ENCODE results near the gene PNMA6F.
"Not testable (repeated sequence)": the region's sequence is repeated elsewhere in the genome, so short reads cannot be mapped to it uniquely, and the experiment has no call there.

The PNMA6F gene

GRCh38 chrX:153334654-153335295 is 13.2 kb upstream of the PNMA6F start:
- no peak for DNase-seq

DNA sequence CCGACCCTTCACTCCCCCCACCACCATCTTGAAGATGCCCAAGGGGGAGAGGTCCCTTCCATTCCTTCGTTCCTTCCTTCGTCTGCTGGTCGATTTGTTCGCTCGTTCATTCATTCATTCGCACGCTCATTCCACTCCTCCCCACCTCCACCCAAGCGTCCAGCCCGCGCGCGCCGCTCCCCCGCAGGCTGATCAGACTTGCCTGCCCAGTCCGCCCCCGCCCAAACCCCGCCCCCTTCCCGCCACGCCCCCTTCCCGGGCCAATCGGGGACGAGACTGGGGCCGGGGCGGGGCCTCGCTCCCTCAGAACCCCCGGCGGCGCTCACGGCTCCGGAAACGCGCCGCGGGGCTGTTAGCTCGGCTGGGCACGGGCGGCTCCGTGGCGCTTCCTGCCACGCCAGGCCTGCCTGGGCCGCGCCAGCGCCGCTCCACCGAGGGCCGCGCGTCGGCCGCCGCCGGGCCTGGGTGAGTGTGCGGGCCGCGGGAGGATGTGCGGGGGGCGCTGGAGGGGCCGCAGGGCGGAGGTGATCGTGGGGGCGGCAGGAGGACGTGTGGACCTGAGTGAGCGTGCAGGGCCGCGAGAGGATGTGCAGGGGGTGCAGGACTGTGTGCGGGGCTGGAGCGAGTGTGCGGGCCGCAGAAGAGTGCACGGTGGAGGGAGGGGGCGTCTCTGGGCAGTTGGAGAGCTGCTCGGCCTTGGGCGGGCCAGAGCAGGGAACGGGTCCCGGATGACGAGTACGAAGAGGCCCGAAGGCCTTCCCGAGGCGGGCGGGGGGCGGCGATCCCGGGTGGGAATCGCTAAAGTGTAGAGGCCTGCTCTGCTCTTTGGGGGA is 12.5 kb upstream of the PNMA6F start, which contains the start of gene ZNF275:
Gene ZNF275, plus strand, starts transcription at position 333 of the 833 bp plus-strand sequence. CDS start 2,527 bp downstream, outside the sequence.
- peak; percentile 74 for DNase-seq

- DNase-seq = no peak
These were observed 11.7 kb upstream of the PNMA6F start for GRCh38 chrX:153333266-153333665.

GRCh38 chrX:153327561-153327960 is 6.0 kb upstream of the PNMA6F start:
- DNase-seq = no peak

- no peak for DNase-seq
These were observed 897 bp downstream of the PNMA6F start for GRCh38 chrX:153320555-153321184.

DNA sequence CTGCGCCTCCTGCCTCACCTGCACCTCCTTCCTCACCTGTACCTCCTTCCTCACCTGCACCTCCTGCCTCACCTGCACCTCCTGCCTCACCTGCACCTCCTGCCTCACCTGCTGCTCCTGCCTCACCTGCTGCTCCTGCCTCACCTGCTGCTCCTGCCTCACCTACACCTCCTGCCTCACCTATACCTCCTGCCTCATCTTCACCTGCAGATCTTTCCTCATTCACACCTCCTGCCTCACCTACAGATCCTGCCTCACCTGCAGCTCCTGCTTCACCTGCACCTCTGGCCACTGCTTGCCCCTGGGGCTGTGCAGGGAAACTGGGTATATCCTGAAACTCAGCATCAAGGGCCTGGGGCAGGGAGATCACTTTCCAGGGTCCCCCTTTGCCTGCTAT is 1.5 kb downstream of the PNMA6F start:
- not testable (repeated sequence) for DNase-seq

DNA sequence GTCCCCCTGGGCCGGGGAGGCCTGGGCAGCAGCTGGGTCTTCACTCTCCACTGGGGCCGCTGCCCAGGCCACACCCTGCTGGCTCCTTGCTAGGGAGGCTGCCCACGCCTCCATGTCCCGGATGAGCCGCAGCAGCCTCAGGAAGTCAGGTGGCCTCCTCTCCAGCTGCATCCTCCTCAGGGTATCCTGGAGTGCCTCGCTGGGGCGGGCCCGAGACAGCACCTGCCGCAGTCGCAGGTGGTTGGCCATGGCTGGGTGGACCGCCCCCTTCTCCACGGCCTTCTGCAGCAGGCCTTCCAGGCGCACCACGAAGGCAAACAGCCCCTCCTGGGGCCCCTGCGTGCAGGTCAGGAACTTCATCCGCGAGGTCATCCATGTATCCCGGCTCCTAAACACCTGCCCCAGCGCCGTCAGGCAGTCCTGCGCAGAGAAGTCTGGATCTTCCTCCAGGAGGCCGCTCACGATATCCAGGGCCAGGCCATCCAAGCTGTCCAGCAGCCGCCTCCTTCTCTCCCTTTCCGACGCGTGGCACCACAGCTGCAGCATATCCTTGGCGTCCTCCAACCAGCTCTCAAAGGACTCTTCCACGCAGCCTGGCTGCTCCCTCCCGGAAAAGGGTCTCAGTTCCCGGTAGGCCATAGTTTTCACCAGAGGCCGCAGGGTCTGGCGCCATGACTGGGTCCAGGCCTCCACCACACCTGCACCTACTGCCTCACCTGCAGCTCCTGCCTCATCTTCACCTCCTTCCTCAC is 2.1 kb downstream of the PNMA6F start:
- DNase-seq = no peak

DNA sequence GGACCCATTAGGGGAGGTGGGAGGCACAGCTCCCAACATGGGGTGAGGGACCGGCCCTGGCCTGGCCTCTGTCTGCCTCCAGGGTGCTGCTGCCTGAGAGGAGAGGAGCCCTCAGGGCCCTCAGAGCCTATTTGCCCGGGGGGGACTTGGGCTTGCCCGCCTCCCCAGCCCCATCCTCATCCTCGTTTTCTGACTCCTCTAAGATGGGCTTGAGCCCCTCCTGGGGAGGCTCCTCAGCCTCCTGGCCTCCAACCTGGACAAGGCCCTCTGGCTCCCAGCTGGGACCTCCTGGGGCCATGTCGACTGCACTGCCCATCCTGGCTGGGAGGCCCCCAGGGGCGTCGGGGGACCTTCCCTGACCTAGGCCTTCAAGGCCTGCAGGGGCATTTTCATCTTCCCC is 2.8 kb downstream of the PNMA6F start:
- no peak for DNase-seq

DNA sequence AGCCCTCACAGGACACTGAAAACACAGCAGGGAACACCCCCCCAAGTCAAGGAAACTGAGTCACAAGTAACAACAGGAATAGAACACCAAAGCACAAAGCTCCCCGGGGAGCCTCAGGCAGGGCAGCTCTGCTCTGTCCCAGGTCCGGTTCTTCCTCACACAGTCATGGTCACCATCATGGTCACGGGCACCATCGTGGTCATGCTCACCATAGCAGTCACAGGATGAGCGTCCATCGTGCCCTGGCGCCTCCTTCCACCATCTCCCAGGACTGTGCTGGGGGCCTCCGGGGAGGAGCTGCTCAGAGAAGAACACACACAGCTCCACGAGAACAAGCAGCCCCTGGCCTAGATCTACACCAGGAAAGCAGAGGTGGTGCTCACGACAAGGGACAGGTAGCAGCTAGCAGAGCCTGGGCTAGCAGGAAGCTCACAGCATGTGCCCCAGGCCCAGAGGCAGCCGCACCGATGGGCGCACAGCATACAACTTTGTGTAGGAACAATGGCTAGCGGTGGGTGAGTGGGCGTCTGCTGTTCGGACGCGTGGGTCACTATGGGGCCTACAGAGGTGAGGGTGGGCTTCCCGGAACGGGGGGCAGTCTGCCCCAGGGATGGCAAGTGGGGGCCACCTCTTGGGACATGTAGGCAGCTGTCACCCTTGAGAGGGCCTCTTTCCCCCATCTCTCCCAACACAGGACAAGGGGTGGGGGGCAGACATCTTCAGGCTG is 3.4 kb downstream of the PNMA6F start:
- DNase-seq = no peak

DNA sequence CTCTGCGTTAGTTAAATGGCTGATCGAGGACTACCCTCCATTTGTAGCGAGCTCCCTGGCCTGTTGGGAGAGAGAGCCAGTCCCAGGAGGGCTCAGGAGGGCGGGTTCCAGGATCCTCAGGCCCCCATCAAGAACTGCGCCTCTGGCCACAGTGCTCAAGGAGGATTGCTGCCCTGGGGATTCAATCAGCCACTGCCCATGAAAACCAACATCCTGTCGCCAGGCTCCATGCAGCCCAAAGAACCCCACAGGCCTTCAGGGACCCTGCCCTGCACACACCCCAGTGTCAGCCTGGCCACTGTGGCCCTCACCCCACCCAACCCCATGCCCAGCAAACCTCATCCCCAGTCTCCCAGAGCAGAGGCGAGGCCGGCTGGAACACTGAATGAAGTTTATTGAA is 4.3 kb downstream of the PNMA6F start:
- no peak for DNase-seq

DNA sequence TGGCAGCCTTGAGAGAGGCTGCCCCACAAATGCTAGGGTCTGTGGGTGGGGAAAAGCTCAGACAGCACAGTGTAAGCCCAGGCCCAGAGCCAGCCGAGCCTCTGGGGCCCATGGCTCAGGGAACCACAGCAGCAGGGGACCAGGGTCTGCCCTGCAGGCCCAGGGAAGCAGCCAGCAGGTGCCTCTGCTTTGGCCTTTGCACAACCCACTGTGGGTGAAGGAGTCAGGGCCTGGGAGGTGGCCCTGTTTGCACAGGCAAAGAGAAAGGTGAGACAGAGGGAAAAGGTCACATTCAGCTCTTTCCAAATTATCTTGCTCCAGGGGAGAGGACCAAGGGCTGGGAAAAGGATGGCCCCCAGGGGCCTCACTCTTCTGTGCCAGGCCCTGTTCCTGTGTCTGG is 8.7 kb downstream of the PNMA6F start:
- no peak for DNase-seq

DNA sequence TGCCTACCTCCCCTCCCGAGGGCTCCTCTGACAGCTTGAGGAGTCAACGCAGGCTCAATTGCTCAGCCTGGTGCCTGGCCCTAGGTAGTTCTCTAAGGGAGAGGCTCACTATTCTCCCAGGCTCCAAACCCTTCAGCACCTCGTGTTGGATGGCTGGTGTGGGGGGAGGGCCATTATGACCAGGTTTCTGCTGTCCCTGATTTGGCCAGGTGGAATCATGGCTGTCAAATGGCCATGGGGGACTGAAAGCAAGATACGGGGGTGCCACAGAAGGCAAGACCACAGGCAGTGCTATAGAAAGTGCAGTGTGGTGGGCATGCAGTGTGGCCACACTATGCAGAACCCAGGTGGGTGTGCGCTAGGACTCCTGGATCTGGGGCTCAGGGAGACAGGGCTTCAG is 9.5 kb downstream of the PNMA6F start:
- no peak for DNase-seq

DNA sequence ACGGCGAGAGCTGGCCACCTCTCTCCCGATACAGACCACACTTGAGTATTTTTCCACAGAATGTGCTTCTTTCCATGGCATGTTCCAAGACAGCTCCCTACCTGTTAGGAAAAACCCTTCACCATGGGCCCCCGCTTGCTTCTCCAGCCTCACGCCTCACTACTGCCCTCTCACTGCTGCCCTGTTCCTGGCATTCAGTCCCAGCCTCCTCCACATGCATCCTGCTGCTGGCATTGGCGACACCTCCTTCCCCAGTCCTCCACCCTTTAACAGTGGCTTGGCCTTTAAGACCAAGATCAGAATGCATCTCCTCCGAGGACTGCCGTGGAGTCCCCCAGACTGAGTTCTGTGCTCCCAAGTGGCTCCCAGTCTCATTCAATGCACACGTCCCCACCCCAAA is 10.7 kb downstream of the PNMA6F start:
- DNase-seq = no peak

DNA sequence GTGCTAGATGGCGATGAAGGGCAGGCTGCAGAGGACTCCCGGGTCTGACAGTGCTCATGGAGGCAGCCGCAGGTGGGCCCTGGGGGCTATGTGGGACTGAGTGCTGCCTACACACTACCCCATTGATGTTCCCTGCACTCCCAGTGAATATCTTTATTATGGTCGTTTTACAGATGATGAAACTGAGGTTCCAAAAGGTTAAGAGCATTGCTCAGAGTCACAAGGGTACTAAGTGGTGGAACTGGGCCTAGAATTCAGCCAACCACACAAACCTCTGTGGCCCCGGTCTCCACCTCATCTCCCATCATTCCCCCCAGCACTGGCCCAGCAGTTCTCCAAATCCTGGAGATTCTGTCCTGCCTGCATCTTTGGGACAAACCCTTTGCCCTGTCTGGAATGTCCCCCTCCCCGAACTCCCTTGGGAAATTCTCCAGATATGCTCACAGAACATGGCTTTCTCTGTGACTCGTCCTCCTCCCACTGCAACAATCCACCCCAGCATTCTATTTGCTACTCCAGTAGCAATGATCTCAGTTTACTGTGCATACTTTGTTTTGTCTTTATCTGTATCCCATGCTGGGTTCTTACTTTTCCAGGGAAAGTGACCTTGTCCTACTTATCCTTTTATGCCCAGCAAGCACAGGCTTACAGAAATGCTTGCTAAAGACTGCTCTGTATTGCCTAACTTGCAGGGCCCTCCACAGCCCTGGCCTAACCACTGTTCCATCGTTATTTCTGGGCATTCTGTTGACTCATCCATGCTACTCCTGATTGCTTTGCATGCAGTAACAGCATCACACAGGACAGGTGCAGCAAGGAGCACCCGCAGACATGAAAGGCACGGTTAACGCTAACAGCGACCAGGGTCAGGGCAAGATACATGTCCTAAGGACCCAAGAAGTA is 14.0 kb downstream of the PNMA6F start:
- no peak for DNase-seq

DNA sequence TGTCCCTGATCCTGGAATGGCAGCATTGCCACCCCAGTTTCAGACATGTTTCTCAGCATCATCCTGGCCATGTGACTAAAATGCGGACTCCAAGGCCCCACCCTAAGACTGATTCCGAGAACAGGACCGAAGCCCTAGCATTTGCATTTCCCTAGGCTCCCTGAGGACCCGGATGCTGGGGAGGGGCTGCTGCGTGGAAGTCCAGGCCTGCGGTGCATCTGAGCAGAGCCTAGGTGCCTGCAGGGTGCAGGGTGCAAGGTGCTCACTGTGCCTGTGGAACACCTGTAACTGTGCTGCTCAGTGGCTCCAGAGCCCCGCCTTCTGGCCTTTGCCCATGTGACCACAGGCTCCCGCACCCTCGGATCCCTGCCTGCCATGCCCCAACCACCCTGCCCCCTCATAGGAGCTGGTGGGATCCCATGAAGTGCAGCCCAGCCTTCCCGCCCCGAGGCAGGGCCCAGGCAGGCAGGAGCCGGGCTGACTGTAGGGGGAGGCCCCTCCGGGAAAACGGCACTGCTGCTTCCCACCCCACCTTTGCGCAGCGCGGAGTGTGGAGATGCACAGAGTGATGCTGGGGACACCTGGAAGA is 14.9 kb downstream of the PNMA6F start:
- no peak for DNase-seq

DNA sequence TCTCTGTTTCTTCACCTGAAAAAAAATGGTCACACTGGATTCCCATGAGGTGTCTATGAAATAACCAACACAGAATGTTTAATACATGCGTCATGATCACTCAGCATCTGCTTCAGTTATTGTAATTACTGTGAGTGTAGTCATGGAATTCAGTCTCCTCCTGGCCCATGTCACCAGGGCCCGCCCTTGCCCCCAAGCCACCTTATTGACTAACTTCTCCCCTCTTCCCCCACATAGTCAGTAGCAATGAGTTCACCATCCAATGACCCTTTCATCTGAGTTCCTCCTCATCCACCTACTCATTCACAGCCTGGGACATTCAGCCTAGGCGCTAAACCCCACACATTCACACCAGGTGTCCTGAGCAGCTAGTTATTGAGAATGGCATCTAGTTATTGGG is 15.6 kb downstream of the PNMA6F start:
- DNase-seq = no peak

DNA sequence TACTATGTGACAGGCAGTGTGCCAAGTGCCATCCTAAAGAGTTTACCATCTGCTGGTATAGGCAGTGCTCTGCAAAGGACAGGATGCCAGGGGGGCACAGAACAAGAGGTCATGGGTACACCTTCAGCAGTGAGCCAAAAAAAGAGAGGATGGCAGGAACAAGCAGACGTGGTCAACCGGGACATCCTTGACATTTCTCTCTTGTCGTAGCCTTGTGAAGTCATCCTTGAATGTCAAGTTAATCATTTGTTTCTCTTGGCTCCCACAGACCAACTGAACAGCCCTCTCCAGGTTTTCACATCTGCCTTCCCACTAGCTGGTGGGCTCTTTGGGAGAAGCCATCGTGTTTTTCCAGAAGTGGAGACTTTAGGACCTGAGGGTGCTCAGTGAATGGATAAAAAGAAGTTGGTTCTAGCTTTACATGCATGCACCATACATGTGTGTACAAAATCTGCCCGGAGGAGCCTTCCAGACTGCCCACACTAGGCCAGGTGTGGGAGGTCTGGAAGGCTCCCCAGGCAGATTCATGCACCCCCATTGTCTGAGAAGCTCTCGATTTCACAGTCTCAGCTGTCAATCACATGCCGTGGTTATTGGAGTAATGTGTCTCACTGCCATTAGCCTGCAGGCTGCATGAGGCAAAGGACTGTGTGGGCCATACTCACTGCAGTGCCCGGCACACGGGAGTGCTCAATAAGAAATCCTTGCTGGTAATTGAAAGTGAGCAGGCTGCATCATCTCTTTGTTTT is 16.4 kb downstream of the PNMA6F start:
- no peak for DNase-seq

GRCh38 chrX:153303276-153304262 is 18.0 kb downstream of the PNMA6F start:
- no peak for DNase-seq

DNA sequence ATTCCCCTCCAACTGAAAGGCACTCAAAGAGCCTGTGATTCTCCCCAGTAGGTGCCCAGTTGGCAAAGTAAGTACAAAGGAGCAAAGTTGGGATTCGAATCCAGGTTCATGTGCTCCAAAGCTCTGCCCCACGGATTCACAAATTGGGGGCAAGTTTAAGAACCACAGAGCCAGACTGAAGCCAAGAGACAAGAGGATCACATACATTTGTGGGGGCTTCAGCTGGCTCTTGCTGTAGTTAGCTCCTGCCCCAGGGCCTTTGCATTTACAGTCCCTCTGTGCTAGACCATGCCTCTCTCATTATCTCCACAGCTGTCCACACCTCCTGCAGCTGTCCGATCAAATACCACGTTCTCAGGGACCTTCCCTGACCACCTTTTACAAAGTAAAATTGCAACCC is 18.8 kb downstream of the PNMA6F start:
- no peak for DNase-seq

All from activated effector memory CD4-positive, alpha-beta T cell treated with Interleukin-2 at 50 U/mL for 16 hours (primary cell).